GM12874 (cell line): Measurements from ENCODE around the gene UNC79.

Source experiments
- TF ChIP-seq, protein P1 (sequence below): IDR thresholded peaks from 2 replicates; pipeline ENCODE4 v1.5.1; 2011; ENCODE audit warnings: low read depth, mild to moderate bottlenecking, control low read depth, low read length, moderate library complexity; ENCODE audit not compliant: insufficient read depth

Gene UNC79

DNA sequence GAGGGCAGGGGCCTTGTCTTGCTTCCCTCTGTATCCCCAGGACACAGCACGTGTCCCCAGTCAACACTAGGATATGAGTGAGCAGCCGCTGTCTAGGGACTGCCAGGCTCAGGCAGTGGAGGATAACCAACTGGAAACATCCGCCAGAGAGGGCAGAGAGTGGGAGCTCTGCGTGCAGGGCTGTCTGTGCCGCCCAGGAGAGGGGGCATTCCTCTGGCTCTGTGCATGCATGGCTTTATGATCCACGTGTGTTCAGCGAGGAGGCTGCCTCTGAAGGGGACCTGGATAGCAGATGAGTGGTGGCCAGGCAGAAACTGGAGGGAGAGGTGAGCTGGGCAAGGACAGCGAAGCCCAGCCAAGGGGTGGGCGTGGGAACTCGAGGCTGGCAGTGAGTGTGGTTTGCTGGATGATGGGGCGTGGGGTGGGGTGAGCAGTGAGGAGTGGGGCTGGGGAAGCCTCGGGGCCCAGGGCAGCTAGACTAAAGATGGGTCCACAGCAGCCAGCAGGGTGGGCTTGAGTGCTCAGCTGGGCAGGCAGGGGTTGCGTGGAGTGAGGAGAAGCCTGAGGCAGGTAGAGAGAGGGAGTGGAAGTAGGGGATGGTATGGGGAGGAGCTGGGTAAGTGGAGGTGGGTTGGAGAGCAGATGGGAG is 284.7 kb downstream of the UNC79 start:
- TF ChIP-seq, protein P1, sequence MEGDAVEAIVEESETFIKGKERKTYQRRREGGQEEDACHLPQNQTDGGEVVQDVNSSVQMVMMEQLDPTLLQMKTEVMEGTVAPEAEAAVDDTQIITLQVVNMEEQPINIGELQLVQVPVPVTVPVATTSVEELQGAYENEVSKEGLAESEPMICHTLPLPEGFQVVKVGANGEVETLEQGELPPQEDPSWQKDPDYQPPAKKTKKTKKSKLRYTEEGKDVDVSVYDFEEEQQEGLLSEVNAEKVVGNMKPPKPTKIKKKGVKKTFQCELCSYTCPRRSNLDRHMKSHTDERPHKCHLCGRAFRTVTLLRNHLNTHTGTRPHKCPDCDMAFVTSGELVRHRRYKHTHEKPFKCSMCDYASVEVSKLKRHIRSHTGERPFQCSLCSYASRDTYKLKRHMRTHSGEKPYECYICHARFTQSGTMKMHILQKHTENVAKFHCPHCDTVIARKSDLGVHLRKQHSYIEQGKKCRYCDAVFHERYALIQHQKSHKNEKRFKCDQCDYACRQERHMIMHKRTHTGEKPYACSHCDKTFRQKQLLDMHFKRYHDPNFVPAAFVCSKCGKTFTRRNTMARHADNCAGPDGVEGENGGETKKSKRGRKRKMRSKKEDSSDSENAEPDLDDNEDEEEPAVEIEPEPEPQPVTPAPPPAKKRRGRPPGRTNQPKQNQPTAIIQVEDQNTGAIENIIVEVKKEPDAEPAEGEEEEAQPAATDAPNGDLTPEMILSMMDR: no peak

DNA sequence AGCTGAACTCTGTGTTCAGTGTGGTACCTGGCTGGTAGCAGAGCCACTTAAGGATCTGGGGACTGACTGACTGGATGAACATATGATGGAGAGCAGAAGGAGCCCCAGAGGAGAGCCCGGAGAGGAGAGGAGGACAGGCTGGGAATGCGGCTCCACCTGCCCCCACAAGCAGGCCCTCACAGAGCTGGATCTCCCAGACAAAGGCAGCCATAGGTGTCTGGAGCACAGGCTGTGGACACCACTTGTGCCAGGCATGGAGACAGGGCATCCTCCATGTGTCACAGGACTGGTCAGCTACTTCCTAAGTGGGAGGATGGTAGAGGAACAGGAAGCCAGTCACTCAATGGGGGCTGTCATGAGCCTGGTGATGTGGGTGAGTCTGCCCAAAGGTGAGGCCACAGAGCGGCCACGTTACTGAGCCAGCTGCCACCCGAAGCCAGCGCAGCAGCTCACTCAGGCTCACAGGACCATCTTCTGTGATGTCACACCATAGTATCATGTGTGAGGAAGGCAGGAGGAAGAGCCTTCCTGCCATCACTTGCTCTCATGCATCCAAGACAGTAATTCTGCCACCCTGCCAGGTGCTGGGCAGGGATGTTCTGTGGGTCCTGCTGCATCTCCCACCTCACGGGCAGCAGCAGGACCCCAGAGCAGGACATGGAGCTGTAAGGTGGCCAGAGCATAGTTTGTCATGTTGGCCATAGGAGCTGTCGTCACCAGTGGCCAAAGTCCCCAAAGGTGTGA is 285.4 kb downstream of the UNC79 start:
- TF ChIP-seq, protein P1: no peak

DNA sequence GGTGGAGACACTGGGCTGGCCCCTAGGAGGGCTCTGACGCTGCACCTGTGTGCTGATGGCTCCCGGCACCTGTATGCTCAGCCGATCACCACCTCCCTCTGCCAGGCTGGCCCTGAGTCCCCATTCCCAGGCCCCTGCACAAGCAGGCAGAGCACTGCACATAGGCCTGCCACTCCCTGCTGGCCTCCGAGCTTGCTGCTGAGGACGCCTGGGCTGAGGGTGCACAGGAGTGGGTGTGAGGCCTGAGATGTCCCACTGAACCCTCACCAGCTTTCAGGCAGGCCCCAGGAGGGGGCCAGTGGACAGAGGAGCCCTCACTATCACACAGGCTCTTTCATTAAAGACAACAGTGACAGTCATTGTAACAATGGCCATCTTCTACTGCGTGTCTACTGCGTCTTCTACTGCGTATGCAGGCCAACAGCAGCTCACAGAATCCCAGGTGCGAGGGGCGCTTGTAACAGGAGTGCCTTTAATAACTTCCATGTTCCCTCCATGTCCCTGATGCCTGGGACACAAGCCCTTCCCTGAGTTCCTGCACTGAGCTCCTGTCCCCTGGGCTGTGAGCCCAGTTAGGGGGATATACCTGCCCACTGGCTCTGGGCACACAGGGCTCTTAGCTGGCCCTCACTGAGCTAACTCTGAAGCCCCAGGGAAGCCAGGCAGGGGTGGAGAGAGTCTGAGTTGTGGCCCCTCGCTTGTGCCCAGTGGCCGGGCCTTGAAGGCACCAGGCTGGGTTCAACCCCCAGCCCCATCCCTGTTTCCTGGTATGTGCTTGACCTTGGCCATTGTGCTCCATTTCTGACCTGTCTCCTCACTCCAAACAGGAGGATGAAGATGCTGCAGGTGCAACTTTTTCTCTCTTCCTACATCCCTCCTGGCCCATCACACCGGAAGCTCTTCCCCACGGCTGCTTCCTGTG is 286.3 kb downstream of the UNC79 start:
- TF ChIP-seq, protein P1: no peak

DNA sequence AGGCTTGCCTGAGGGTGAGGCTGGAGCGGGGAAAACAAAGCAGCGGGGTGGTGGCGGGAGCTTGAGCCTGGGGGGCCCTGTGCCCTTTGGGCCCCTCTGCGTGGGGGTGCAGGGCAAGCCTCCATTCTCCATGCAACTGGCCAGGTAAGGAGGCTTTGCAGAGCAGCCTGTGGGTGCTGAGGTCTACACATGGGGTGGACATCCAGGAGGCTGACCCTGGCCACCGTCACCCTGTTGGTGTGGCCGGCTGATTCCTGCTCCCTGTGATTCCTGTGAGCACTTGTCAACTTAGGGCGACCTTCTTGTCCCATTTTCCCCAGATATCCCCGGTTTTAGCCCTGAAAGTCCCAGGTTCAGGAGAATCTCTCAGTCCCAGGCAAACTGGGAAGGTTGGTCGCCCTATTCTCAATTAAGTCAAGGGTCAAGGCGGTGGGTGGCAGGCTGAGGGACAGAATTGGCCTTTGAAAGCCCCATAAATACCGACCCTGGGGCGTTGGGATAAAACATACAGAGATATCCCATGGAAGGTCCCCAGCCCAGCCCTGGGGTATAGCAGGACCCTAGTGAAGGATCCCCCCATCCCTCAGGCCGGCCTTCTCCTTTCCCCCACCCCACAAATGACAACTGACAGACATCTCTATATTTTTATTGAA is 287.1 kb downstream of the UNC79 start:
- TF ChIP-seq, protein P1: no peak

DNA sequence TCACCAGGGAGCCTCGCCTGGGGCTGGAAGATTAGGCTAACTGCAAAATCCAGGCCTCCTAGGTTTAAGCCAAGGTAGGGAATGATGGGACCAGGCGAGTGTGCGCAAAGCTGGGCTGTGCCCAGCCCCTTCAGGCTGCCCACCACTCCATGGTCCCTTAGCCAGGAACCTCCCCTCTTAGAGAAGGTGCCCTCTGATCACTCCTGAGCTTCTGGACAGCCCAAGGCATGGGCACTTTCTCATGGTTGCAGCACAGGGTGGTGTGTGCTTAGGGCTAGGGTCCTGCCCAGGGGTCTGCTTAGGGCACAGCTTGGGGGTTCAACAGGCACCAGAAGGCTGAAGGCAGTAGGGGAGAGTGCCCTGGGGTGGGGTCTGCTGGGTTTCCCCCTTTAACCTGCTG is 288.5 kb downstream of the UNC79 start:
- TF ChIP-seq, protein P1: no peak

DNA sequence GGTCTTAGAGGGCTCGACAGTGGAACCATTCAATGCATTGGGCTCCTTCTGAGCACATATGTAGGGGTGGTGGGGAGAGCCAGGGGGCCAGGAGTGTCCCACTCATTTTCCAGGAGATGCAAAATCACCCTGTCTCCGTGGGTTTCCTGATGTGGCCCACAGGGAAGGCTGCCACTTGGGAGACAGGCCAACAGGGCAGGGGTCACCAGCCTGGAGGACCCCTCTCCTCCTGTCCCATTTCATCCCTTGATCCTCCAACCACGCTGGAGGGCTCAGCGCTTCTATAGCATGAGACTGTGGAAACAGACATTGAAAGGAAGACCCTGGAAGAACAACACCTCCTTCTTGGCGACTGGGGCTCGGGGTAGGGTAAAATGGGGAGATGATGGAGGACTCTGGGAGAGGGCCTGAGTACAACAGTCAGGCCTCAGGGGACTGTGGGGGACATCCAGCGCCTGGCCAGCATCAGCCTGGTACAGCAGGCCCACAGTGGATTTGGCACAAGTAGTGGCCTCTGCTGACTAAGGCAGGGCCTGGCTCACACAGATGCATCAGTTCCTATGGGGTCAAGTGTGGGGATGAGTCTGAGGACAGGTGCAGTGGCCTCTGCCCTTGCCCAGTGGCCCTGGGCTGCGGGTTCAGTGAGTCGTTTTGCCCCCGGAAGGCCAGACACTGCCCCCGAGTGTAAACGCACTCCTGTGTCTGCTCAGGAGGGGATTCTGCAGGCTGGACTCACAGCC is 289.5 kb downstream of the UNC79 start:
- TF ChIP-seq, protein P1: no peak
